A549 (cell line): ENCODE measurements around the gene NOL3. TPM values are rescaled to one million over a fixed set of nuclear protein-coding genes. Genes with fewer than 3 reads are reported as not detected.

Experiments
- ATAC-seq, 2 experiments: fragments of 200-7000 bp in 1 of 2; fragments of >200 bp in 1 of 2; cut with Nextera tagmentation in 1 of 2; cut with Tn5 transposase in 1 of 2; 3 replicates each; pipeline versions ENCODE4 v1.8.0 to v1.9.1; 2018 to 2020; ENCODE audit warnings: mild to moderate bottlenecking in 1 of 2, moderate library complexity in 1 of 2
- CTCF ChIA-PET: fragments of 300-600 bp; sonication (Branson Sonifier 250); formaldehyde crosslinking; extraction: SDS; loops from one replicate; lab custom pipeline; 2021; ENCODE audit warnings: antibody characterized with exemption, inconsistent platforms; lab: Yijun Ruan, JAX
- POLR2A ChIA-PET: fragments of 350-600 bp; formaldehyde crosslinking; extraction: SDS; loops from one replicate; lab custom pipeline; 2021; ENCODE audit warnings: antibody characterized with exemption, inconsistent platforms; lab: Yijun Ruan, JAX
- DNase-seq, 2 experiments: peaks; one replicate each; pipeline versions ENCODE4 v3.0.0 to v3.0.0-alpha.2; 2011 to 2016; ENCODE audit warnings: low read depth in 1 of 2, low spot score in 1 of 2
- FAIRE-seq: peaks from 2 replicates; lab custom pipeline; 2011; peaks lifted over from hg19 to GRCh38; lab: Jason Lieb, UNC
- H3K27ac ChIP-seq, 2 experiments: fragments of >200 bp; sonication (Bioruptor Twin); formaldehyde crosslinking; 3 replicates each; pipeline ENCODE4 v1.5.1; 2016 to 2017
- H3K4me1 ChIP-seq: fragments of >200 bp; sonication (Bioruptor Twin); formaldehyde crosslinking; 3 replicates; pipeline ENCODE4 v1.6.1; 2016
- H3K4me2 ChIP-seq: fragments of >200 bp; sonication (Bioruptor Twin); formaldehyde crosslinking; 3 replicates; pipeline ENCODE4 v1.6.1; 2016
- H3K4me3 ChIP-seq: fragments of >200 bp; sonication (Bioruptor Twin); formaldehyde crosslinking; 3 replicates; pipeline ENCODE4 v1.5.1; 2016
- H3K9me3 ChIP-seq: fragments of >200 bp; sonication (Bioruptor Twin); formaldehyde crosslinking; 3 replicates; pipeline ENCODE4 v1.6.1; 2016
- BHLHE40 ChIP-seq: IDR thresholded peaks from 2 replicates; pipeline ENCODE4 v1.6.1; 2012; ENCODE audit warnings: low read depth, low read length, inconsistent platforms
- CEBPB ChIP-seq, 2 experiments: fragments of >200 bp in 1 of 2; sonication (Bioruptor Twin) in 1 of 2; formaldehyde crosslinking in 1 of 2; IDR thresholded peaks; 2 replicates each; pipeline ENCODE4 v1.6.1; 2012 to 2016
- EHF ChIP-seq: fragments of 250-450 bp; sonication (Bioruptor Pico); IDR thresholded peaks from 2 replicates; pipeline ENCODE4 v1.5.0; 2020; ENCODE audit warnings: mild to moderate bottlenecking
- ESRRA ChIP-seq: fragments of 150-350 bp; IDR thresholded peaks from 2 replicates; pipeline ENCODE4 v1.6.1; 2014; ENCODE audit warnings: mild to moderate bottlenecking, low read length, borderline replicate concordance
- FOXS1 ChIP-seq: fragments of 250-450 bp; sonication (Bioruptor Pico); IDR thresholded peaks from 2 replicates; pipeline ENCODE4 v1.5.0; 2020; ENCODE audit warnings: mild to moderate bottlenecking, moderate library complexity
- HEYL ChIP-seq: fragments of 250-450 bp; sonication (Bioruptor Pico); IDR thresholded peaks from 2 replicates; pipeline ENCODE4 v1.8.0; 2021; ENCODE audit warnings: mild to moderate bottlenecking, moderate library complexity
- HOXB5 ChIP-seq: fragments of 250-450 bp; sonication (Bioruptor Pico); IDR thresholded peaks from 2 replicates; pipeline ENCODE4 v1.5.0; 2020; ENCODE audit warnings: mild to moderate bottlenecking, moderate library complexity
- JUN ChIP-seq, 2 experiments: fragments of >200 bp; sonication (Bioruptor Twin); formaldehyde crosslinking; IDR thresholded peaks; 2 replicates in 1 of 2; 3 replicates in 1 of 2; pipeline ENCODE4 v1.6.1; 2016 to 2017
- JUNB ChIP-seq: fragments of >200 bp; sonication (Bioruptor Twin); formaldehyde crosslinking; IDR thresholded peaks from 2 replicates; pipeline ENCODE4 v1.6.1; 2016
- KDM5A ChIP-seq: fragments of 200-600 bp; sonication (generic); IDR thresholded peaks from 2 replicates; pipeline ENCODE4 v1.6.1; 2016; ENCODE audit warnings: antibody characterized with exemption, mild to moderate bottlenecking
- MYC ChIP-seq: IDR thresholded peaks from 2 replicates; pipeline ENCODE4 v1.6.1; 2012; ENCODE audit warnings: mild to moderate bottlenecking, inconsistent platforms, low read length, improper control_type of control experiment, borderline replicate concordance
- PBX3 ChIP-seq: IDR thresholded peaks from 2 replicates; pipeline ENCODE4 v1.6.1; 2012
- PHF8 ChIP-seq: fragments of 200-600 bp; sonication (generic); IDR thresholded peaks from 2 replicates; pipeline ENCODE4 v1.6.1; 2016; ENCODE audit warnings: low read depth, mild to moderate bottlenecking, antibody characterized with exemption, moderate library complexity, borderline replicate concordance
- POLR2A ChIP-seq: IDR thresholded peaks from 2 replicates; pipeline ENCODE4 v1.6.1; 2012; ENCODE audit warnings: mild to moderate bottlenecking, low read length
- POLR2AphosphoS2 ChIP-seq: conservative IDR thresholded peaks from 2 replicates; pipeline ENCODE4 v1.6.1; 2012; ENCODE audit warnings: low read length, improper control_type of control experiment, inconsistent platforms
- RARB ChIP-seq: fragments of 250-450 bp; sonication (Bioruptor Pico); IDR thresholded peaks from 2 replicates; pipeline ENCODE4 v1.8.0; 2021; ENCODE audit warnings: mild to moderate bottlenecking, moderate library complexity
- RCOR1 ChIP-seq: fragments of 150-350 bp; IDR thresholded peaks from 2 replicates; pipeline ENCODE4 v1.6.1; 2014; ENCODE audit warnings: antibody characterized with exemption, low read length, low read depth
- RNF2 ChIP-seq: fragments of 200-600 bp; sonication (generic); IDR thresholded peaks from 2 replicates; pipeline ENCODE4 v1.6.1; 2016; ENCODE audit warnings: low read depth, mild to moderate bottlenecking, antibody characterized with exemption, moderate library complexity, borderline replicate concordance
- SMC3 ChIP-seq: fragments of >200 bp; sonication (Bioruptor Twin); formaldehyde crosslinking; IDR thresholded peaks from 3 replicates; pipeline ENCODE4 v1.6.1; 2018; ENCODE audit warnings: inconsistent platforms
- SREBF2 ChIP-seq: fragments of 450-650 bp; IDR thresholded peaks from 2 replicates; pipeline ENCODE4 v1.6.1; 2014; ENCODE audit warnings: mild to moderate bottlenecking, moderate library complexity
- TFCP2L1 ChIP-seq: fragments of 250-450 bp; sonication (Bioruptor Pico); IDR thresholded peaks from 2 replicates; pipeline ENCODE4 v1.5.0; 2021; ENCODE audit warnings: mild to moderate bottlenecking
- TP53 ChIP-seq: fragments of 250-450 bp; sonication (Bioruptor Pico); IDR thresholded peaks from 2 replicates; pipeline ENCODE4 v1.5.0; 2021; ENCODE audit warnings: mild to moderate bottlenecking, moderate library complexity
- ZC3H11A ChIP-seq: fragments of 450-650 bp; IDR thresholded peaks from 2 replicates; pipeline ENCODE4 v1.6.1; 2014; ENCODE audit warnings: antibody characterized with exemption, mild to moderate bottlenecking
- ZNF302 ChIP-seq: fragments of 250-450 bp; sonication (Bioruptor Pico); IDR thresholded peaks from 2 replicates; pipeline ENCODE4 v1.9.0; 2021; ENCODE audit warnings: inconsistent platforms, mild to moderate bottlenecking, moderate library complexity
- ZSCAN20 ChIP-seq: fragments of 250-450 bp; sonication (Bioruptor Pico); IDR thresholded peaks from 2 replicates; pipeline ENCODE4 v1.8.0; 2022; ENCODE audit warnings: mild to moderate bottlenecking, moderate library complexity
- whole genome bisulfite sequencing: methylation state at CpG from one replicate; pipeline ENCODE4 v1.1.6; 2017; ENCODE audit errors: missing lambda C conversion rate; 5-methylcytosine and 5-hydroxymethylcytosine counted together
- polyA minus RNA-seq: library from RNA; depleted of rRNA, polyadenylated mRNA; stranded (reverse); fragments of >200 nt; gene quantifications from 2 replicates; pipeline ENCODE4 v1.2.3, GENCODE V29; 2011; rRNA and poly(A)+ RNA removed
- polyA plus RNA-seq, 4 experiments: library from polyadenylated mRNA; depleted of rRNA in 3 of 4; stranded (reverse); fragments of >200 nt; fragmentation: RNase III in 1 of 4; extraction: RNeasy Plus Mini Kit Qiagen cat#74134 plus additional on column Dnase treatment in 1 of 4; gene quantifications; 2 replicates in 3 of 4; 3 replicates in 1 of 4; pipeline ENCODE4 v1.2.3, GENCODE V29; 2011 to 2017
- TF ChIP-seq, protein P1 (sequence below): IDR thresholded peaks from 2 replicates; pipeline ENCODE4 v1.6.1; 2012
- TF ChIP-seq, protein P2 (sequence below): fragments of 250-450 bp; sonication (Bioruptor Pico); IDR thresholded peaks from 2 replicates; pipeline ENCODE4 v1.5.0; 2020; ENCODE audit warnings: low read depth, mild to moderate bottlenecking, moderate library complexity
- TF ChIP-seq, protein P3 (sequence below): fragments of >200 bp; sonication (Bioruptor Twin); formaldehyde crosslinking; IDR thresholded peaks from 2 replicates; pipeline ENCODE4 v1.6.1; 2016
- TF ChIP-seq, protein P4 (sequence below): fragments of >200 bp; sonication (Bioruptor Twin); formaldehyde crosslinking; IDR thresholded peaks from 3 replicates; pipeline ENCODE4 v1.6.1; 2016
- TF ChIP-seq, protein P5 (sequence below): fragments of 450-650 bp; IDR thresholded peaks from 2 replicates; pipeline ENCODE4 v1.6.1; 2014; ENCODE audit warnings: antibody characterized with exemption
- TF ChIP-seq, protein P6 (sequence below): fragments of 200-600 bp; sonication (generic); IDR thresholded peaks from 2 replicates; pipeline ENCODE4 v1.6.1; 2016; ENCODE audit warnings: antibody characterized with exemption, mild to moderate bottlenecking, moderate library complexity

Gene NOL3
- polyA plus RNA-seq (2011; rRNA removed) (22.6 and 24.4 TPM in 2 replicates), polyA plus RNA-seq (2017; fragmentation: RNase III; extraction: RNeasy Plus Mini Kit Qiagen cat#74134 plus additional on column Dnase treatment) (38.5 to 41.3 TPM (median 39.1 TPM) in 3 replicates), polyA minus RNA-seq (9.0 and 10.6 TPM in 2 replicates)
- 36.9 and 41.0 TPM in 2 replicates for polyA plus RNA-seq (2012; cell fraction: cytosol; rRNA removed)
- polyA plus RNA-seq (2012; cell fraction: nucleus; rRNA removed), result 53.4 and 79.4 TPM in 2 replicates

DNA sequence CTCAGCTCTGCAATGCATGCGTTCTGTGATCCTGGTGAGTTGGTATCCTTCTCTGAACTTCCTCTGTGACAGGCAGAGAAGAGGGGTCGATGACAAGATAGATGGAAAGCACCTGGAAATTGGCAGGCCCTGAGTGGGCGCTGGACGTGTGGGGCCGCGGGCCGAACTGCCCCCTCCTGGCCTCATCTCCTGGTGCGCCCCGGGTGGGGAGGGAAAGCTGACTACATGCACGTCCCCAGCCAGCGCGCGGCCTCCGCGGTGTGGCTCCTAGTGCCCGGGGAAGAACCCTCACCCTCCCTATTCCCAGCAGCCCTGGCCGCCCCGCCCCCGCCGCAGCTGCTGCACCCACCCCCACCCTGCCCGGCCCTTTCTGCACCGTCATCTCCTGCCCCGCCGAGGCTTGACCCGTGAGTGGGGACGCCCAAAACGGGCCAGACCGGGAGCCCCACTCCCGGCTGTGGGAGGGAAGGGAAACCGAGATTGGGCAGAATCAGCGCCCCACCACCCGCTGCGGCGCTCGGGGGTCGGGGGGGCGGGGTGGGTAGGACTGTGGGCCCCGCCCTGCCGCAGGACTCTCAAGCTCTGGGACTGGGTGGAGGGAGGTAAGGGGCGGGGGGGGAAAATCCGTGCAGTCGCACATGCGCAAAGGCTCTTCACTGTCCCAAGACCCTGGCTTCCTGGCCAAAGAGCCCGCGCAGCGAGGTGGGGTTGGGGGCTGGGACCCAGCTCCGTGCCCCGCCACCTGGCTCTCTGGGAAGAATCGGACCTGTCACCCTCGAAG, at the start of gene NOL3:
Gene NOL3, plus strand, starts transcription at position 371 of the 781 bp plus-strand sequence.
- Histone ChIP-seq H3K4me1 (peaks cover 41% of the 10 kb centered on the region), H3K27ac (peak within 1 kb of the TSS; percentile 97 to 99), H3K9me3 (no peaks in the 10 kb centered on the region), H3K4me3 (peak within 1 kb of the TSS; percentile 51), H3K4me2 (peak within 1 kb of the TSS; percentile 99)
- ATAC-seq (peak; percentile 58 to 70), DNase-seq (peak; percentile 89 to 94), FAIRE-seq (no peak)
- CTCF ChIA-PET, result interaction anchor here (0.6 to 20.5 kb wide), 21 partner anchors 14 to 216 kb away, joined by 3 to 314 read pairs (median 3); partner anchors contain the start of genes B3GNT9, CES4A, EXOC3L1 and FBXL8
- WGBS, result 0% methylated on average over 20 of the region's 50 CpGs
- POLR2A ChIA-PET, result interaction anchor here (0.5 to 2.9 kb wide), 10 partner anchors 9 to 209 kb away, joined by 3 to 46 read pairs (median 4); partner anchors contain the start of genes B3GNT9, CES3, FBXL8 and FHOD1
- peak; percentile 47; the same call in 1 of the 2 replicates for TF ChIP-seq PBX3
- no peak for TF ChIP-seq ZSCAN20 (CRISPR knock-in tag)
- TF ChIP-seq POLR2AphosphoS2, result no peak
- TF ChIP-seq HOXB5 (CRISPR knock-in tag), result no peak
- no peak for TF ChIP-seq KDM5A
- TF ChIP-seq SREBF2, result no peak
- no peak for TF ChIP-seq RNF2
- TF ChIP-seq, protein P1, sequence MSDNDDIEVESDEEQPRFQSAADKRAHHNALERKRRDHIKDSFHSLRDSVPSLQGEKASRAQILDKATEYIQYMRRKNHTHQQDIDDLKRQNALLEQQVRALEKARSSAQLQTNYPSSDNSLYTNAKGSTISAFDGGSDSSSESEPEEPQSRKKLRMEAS, result peak; percentile 54; the same call in 1 of the 2 replicates
- no peak for TF ChIP-seq ZC3H11A
- peak; percentile 57; the same call in 1 of the 2 replicates for TF ChIP-seq PHF8
- no peak for TF ChIP-seq TFCP2L1 (CRISPR knock-in tag)
- no peak for TF ChIP-seq TP53 (CRISPR knock-in tag)
- TF ChIP-seq BHLHE40, result no peak
- TF ChIP-seq, protein P2, sequence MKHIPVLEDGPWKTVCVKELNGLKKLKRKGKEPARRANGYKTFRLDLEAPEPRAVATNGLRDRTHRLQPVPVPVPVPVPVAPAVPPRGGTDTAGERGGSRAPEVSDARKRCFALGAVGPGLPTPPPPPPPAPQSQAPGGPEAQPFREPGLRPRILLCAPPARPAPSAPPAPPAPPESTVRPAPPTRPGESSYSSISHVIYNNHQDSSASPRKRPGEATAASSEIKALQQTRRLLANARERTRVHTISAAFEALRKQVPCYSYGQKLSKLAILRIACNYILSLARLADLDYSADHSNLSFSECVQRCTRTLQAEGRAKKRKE (CRISPR knock-in tag), result peak; percentile 24; the same call in 1 of the 2 replicates
- TF ChIP-seq, protein P3, sequence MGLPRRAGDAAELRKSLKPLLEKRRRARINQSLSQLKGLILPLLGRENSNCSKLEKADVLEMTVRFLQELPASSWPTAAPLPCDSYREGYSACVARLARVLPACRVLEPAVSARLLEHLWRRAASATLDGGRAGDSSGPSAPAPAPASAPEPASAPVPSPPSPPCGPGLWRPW, result no peak
- no peak for TF ChIP-seq FOXS1 (CRISPR knock-in tag)
- TF ChIP-seq, protein P4, sequence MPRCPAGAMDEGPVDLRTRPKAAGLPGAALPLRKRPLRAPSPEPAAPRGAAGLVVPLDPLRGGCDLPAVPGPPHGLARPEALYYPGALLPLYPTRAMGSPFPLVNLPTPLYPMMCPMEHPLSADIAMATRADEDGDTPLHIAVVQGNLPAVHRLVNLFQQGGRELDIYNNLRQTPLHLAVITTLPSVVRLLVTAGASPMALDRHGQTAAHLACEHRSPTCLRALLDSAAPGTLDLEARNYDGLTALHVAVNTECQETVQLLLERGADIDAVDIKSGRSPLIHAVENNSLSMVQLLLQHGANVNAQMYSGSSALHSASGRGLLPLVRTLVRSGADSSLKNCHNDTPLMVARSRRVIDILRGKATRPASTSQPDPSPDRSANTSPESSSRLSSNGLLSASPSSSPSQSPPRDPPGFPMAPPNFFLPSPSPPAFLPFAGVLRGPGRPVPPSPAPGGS, result peak; percentile 52; the same call in 1 of the 3 replicates
- peak; percentile 95 for TF ChIP-seq POLR2A
- TF ChIP-seq RCOR1, result no peak
- no peak for TF ChIP-seq ZNF302 (CRISPR knock-in tag)
- no peak for TF ChIP-seq HEYL
- no peak for TF ChIP-seq SMC3
- TF ChIP-seq JUN (IDR thresholded peaks at IDR 0.05), result peak; percentile 47 to 82; a peak in 3 of 5 replicates
- TF ChIP-seq CEBPB (IDR thresholded peaks at IDR 0.05), result no peak
- no peak for TF ChIP-seq EHF (CRISPR knock-in tag)
- TF ChIP-seq, protein P5, sequence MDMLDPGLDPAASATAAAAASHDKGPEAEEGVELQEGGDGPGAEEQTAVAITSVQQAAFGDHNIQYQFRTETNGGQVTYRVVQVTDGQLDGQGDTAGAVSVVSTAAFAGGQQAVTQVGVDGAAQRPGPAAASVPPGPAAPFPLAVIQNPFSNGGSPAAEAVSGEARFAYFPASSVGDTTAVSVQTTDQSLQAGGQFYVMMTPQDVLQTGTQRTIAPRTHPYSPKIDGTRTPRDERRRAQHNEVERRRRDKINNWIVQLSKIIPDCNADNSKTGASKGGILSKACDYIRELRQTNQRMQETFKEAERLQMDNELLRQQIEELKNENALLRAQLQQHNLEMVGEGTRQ, result no peak
- no peak for TF ChIP-seq ESRRA
- no peak; the same call in 1 of the 2 replicates for TF ChIP-seq MYC
- TF ChIP-seq RARB (CRISPR knock-in tag), result no peak
- TF ChIP-seq, protein P6, sequence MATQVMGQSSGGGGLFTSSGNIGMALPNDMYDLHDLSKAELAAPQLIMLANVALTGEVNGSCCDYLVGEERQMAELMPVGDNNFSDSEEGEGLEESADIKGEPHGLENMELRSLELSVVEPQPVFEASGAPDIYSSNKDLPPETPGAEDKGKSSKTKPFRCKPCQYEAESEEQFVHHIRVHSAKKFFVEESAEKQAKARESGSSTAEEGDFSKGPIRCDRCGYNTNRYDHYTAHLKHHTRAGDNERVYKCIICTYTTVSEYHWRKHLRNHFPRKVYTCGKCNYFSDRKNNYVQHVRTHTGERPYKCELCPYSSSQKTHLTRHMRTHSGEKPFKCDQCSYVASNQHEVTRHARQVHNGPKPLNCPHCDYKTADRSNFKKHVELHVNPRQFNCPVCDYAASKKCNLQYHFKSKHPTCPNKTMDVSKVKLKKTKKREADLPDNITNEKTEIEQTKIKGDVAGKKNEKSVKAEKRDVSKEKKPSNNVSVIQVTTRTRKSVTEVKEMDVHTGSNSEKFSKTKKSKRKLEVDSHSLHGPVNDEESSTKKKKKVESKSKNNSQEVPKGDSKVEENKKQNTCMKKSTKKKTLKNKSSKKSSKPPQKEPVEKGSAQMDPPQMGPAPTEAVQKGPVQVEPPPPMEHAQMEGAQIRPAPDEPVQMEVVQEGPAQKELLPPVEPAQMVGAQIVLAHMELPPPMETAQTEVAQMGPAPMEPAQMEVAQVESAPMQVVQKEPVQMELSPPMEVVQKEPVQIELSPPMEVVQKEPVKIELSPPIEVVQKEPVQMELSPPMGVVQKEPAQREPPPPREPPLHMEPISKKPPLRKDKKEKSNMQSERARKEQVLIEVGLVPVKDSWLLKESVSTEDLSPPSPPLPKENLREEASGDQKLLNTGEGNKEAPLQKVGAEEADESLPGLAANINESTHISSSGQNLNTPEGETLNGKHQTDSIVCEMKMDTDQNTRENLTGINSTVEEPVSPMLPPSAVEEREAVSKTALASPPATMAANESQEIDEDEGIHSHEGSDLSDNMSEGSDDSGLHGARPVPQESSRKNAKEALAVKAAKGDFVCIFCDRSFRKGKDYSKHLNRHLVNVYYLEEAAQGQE, result no peak
- no peak for TF ChIP-seq JUNB
